Hematopoietic multipotent progenitor cell treated with erythropoietin and hydrocortisone succinate and interleukin-3 and kit ligand, for 4 days (in vitro differentiated cells): ENCODE data around the gene FDXR.
"Not testable (repeated sequence)": the region's sequence is repeated elsewhere in the genome, so short reads cannot be mapped to it uniquely, and the experiment has no call there.

ENCODE experiments used
- DNase-seq: peaks from one replicate; pipeline ENCODE4 v3.0.0-alpha.2; 2015

Gene FDXR

DNA sequence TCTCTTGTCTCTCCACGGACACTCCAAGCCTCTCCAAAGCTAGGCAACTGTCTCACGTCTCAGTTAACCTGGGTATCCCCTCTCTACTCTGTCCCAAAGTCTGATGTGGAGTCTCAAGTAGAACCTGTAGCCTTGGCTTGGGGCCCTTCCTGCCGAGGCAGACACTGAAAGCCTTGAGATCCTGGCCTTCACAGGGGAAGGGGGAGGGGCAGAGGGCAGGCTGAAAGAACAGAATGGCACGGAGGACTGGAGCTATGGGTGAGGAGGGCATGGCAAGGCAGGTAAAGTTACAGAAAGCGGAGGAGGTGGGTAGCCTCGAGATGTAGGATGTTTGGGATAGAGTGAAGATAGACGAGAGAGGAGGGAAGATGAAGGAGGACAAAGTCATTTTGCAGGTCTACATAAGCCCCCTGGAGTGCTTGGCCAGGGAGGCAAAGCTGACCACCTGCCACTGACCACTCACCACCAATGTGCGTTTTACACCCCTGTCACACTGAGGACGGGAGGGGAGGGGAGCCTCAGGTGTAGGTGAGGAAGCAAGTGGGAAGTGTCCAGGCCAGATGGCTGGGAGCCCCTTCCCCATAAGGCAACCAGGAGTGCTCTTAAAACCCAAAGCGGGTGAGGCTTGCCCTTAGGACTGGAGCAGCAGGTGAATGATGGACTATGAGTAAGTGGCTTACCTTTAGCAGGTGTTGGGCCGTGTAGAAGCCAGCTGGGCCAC is 1.3 kb downstream of the FDXR start:
- no peak for DNase-seq

- DNase-seq: no peak
Measured at GRCh38 chr17:74870512-74870911, 2.3 kb downstream of the FDXR start.

DNA sequence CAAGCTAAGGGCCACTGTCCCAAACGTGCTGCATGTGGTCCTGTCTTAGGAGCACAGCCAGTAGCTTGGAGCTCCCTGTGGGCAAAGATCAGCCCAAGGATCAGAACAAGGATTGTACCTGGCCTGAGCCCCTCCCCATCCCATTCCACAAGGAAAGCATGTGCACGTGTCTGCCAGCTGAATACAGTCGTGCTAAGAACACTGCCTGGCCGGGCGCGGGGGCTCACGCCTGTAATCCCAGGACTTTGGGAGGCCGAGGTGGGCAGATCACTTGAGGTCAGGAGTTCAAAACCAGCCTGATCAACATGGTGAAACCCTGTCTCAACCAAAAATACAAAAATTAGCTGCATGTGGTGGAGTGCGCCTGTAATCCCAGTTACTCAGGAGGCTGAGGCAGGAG is 2.8 kb downstream of the FDXR start:
- DNase-seq: not testable (repeated sequence)

- no peak for DNase-seq
Measured at GRCh38 chr17:74868908-74869255, 3.9 kb downstream of the FDXR start.

DNA sequence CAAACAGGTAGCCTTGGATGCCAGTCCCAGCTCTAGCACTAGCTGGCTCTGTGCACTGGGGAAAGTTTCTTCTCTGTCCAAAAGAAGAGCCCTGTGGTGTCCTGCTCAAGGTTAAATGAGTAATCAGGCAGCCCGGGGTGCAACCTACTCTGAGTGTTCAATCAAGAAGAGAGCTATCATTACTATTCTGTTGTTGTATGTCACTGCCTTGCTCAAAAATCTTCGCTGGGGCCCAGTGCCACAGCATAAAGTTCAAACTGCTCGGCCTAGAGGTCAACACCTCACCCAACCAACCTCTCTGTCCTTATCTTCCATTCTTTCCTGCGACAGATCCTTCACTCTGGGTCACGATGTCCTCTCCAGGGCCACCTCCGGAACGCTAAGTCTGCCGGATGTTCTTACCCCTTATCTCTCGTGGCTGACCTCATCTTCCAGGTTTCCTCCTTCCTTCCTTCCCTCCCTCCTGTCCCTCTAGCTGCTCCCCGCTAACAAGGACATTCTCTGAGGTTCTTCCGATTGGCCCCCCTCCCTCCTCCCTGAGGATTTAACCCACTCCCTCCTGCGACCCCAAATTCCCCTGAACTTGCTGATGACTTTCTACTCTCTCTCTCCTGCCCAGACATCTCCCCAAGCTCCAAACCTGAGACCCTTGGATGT is 4.4 kb downstream of the FDXR start:
- no peak for DNase-seq

DNA sequence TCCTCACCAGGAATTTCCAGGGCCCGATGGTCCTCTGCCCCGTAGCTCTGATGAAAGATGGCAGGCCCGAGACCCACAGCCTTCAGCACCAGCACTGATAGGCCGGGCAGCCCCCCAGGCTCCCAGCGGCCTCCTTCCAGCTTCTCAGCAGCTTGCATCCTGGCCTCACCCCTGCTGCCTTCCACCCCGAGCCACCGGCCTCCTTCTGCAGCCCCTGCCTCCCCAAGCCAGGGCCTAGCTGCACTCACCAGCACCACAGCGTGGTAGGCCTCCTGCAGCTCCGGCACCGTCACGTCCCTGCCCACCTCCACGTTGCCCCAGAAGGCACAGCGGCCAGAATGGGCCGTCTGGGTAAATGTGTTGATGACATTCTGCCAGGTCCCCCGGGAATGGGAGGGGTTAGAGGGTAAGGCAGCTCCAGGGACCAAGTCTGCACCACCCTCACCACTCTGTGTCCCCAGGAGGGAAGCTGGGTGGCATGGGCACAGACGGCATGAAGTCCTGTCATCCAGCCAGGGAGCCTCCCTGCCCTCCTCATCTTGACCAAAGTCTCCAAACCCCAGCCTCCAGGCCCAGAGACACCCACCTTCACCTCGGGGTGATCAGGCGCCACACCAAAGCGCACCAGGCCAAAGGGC is 6.5 kb downstream of the FDXR start:
- DNase-seq: no peak

GRCh38 chr17:74865504-74866197 is 7.1 kb downstream of the FDXR start:
- peak; percentile 35 for DNase-seq

- peak; percentile 83 for DNase-seq
Measured at GRCh38 chr17:74864866-74865395, 7.9 kb downstream of the FDXR start.

- DNase-seq: no peak
Measured at GRCh38 chr17:74864297-74864865, 8.4 kb downstream of the FDXR start.

DNA sequence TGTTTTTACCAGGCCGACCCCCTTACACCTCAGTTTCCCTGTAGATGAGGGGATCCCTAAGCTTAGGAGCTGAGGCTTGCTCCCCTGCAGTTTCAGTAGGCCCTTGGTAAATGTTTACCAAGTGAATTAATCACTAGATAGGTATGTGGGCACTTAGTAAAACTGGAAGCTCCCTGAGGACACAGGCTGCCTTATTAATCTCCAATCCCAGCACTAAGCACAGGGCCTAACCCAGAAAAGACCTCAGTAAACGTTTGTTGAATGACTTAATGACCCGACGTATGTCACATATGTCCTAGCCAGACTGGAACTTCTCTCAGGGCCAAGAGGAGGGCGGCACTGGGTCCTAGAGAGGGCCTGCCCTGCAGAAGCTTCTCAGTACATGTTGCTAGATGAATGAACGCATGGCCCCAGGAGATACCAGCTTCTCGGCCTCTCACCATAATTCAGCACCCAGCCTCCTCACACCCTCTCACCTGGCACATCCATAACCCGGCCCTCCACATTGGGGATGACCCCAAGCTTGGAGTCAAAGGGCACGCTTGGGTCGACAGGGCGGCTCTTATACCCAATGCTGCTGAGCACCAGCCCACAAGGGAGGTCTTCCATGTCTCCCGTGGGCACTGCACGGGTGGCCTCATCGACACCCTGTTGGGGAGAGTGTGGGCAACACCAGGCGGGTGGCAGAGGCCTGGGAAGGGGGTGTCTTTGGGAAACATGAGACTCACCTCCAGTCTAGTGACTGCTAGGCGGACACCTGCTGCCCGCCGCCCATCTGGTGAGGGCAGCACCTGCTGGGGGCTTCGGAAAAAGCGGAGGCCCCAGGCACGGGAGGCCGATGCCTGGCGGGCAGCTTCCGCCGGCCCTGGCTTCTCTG is 9.1 kb downstream of the FDXR start:
- DNase-seq: no peak

DNA sequence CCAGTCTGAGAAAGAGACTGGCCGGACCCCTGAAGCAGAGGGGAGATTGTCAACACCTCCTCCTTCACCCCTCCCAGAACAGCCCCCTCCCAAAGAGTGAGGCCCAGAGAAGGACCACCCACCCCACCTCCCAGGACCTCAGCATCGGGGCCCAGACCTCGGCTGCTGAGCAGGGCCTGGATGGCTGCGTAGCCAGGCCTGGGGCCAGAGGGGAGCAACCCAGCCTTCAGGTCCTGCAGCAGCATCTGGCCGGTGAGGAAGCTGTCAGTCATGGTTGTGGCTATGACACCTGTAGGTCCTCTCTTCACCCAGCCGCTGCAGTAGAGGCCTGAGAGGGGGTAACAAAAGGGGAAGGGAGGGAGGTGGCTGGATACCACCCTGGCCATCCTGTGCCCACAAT is 9.9 kb downstream of the FDXR start:
- DNase-seq: no peak

DNA sequence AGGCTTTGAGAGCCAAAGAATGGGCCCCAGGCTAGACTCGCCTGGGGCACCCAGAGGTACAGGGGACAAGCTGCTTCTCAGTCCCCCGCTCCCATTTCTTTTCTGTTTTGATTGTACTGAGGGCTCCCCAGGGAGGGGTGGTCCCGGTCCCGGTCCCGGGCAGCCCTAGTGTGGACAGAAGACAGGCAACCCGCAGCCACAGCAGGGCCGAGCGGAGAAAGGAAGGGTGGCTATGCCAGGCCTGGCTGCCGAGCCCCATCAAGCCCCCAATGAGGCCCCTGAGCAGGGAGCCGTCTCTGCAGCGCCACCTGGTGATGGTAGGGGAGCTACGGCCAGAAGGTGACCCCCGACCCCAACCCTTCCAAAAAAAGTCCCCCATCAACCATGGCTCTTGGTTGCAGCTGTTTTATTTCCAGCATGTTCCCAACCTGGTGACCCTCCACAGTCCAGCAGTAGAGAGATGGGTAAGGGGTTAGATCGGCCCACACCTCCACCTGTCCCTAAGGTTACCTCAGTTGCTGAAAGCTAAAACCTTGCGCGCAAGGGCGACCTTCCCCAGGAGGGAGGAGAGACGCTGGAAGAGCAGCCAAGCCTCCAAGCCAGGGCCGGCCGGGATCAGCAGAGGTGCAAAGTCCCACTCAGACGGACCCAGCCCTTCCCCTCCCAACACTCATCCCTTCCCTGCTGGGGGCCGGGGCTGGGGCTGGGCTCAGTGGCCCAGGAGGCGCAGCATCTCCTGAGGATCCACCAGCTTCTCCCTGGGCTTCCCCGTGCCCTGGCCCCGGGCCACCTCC is 10.5 kb downstream of the FDXR start:
- DNase-seq: peak; percentile 87

- DNase-seq: no peak
Measured at GRCh38 chr17:74861662-74862107, 11.1 kb downstream of the FDXR start.

- DNase-seq: no peak
Measured at GRCh38 chr17:74860872-74861661, 11.7 kb downstream of the FDXR start.

- DNase-seq: no peak
Measured at GRCh38 chr17:74860229-74860871, 12.4 kb downstream of the FDXR start.

DNA sequence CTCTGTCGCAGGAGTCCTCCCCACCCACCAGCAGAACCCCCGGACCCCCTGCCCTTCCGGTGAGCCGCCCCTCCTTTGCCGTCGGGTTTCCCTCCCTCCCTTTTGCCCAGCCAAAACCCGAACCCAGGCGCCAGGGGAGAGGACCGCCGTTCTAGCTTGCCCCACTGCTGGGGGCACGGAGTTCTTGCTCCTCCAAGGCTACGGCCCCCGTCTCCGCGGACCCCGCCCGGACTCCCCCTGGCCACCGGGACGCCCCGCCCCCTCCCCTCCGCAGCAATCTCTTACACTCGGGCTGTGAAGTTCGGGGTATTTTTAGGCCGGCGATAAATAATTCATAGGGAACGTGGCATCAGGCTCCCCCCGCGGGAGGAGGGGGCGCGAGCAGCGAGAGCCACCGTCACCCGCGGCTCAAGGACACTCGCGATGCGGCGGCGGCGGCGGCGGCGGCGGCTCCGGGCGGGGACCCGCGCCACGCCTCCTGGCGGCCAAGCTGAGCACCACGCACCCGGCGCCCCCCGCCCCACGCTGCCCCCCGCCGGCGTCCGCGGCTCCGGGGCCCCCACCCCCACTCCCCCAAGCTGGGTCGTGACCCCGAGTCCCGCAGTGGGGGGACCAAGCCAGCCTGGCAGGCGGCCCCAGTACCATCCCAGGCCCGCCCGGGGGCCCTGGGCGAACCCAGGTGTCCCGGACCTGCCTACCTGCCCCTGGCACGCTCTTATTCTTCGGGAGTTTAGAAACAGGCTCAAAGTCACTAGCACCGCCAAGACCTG is 13.2 kb downstream of the FDXR start, which contains the start of gene GRIN2C:
Gene GRIN2C, minus strand, starts transcription at position 427 of the 770 bp plus-strand sequence. CDS start 4,793 bp downstream, outside the sequence.
- peak; percentile 32 for DNase-seq

DNA sequence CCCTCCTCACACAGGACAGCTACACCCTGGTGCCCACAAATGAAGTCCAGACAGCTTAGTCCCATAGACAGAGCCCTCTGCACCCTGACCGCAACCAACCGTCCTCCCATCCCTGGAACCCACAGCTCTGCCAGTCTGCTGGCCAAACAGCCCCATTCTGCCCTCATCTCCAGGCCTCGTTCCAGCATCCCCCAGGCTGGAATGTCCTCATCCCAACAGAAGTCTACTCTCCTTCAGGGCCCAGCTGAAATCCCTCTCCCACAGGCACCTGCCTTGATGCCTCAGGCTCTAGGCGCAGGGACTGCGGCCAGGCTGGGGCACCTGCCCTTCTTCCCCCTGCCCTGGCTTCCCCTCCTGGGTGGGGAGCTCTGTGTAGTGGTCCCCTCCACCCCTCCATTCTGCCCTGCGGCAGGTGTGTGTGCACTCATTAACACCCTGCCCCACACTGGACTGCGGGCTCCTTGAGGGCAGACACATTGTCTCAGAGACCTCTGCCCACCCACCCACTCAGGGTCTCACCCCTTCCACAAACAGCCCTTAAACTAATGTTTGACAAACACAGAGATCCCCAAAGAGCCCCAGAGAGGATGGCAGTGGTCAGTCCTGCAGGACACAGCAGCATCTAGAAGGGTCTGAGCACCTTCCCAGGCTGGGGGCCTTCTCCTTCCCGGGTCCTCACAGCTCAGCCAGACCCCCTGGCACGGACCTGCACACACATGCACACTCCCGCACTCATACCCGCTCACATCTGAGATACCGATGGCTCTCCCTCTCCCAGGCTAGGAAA is 13.9 kb downstream of the FDXR start:
- DNase-seq: no peak

- DNase-seq: no peak
Measured at GRCh38 chr17:74857191-74857590, 15.6 kb downstream of the FDXR start.
